Activated naive CD4-positive, alpha-beta T cell treated with anti-CD3 and anti-CD28 coated beads, Interleukin-2, amount 50 U/mL, for 72 hours (primary cell): ENCODE data around the gene UBE2B. TPM values are rescaled to one million over a fixed set of nuclear protein-coding genes. Genes with fewer than 3 reads are reported as not detected.
"Not testable (repeated sequence)": the region's sequence is repeated elsewhere in the genome, so short reads cannot be mapped to it uniquely, and the experiment has no call there.

Experiments used
- ATAC-seq, 2 donors: fragments of 150-1000 bp; cut with Tn5 transposase; 2 replicates each; pipeline ENCODE4 v1.10.0; 2021; ENCODE audit warnings: mild to moderate bottlenecking in 2 of 2, moderate library complexity in 2 of 2
- DNase-seq, 2 donors: peaks; one replicate each; pipeline ENCODE4 v3.0.0; 2021 to 2022; ENCODE audit warnings: low spot score in 2 of 2
- H3K27ac Mint-ChIP-seq, 2 donors: one replicate each; pipeline ENCODE4 v1.8.0; 2022; ENCODE audit warnings: mild to moderate bottlenecking in 2 of 2, mixed read lengths in 2 of 2
- H3K36me3 Mint-ChIP-seq, 2 donors: one replicate each; pipeline ENCODE4 v1.8.0; 2022; ENCODE audit warnings: mixed read lengths in 2 of 2
- H3K9me3 Mint-ChIP-seq, 2 donors: one replicate each; pipeline ENCODE4 v1.8.0; 2022; ENCODE audit warnings: mixed read lengths in 2 of 2
- total RNA-seq, 2 donors: library from RNA; stranded (reverse); gene quantifications; one replicate each; pipeline ENCODE4 v1.2.3, GENCODE V29; 2022

The UBE2B gene
- total RNA-seq = 100 to 1,000 TPM in 1 of 2 donors, 10 to 100 TPM in 1; 93.3 to 125 TPM

- H3K36me3 Mint-ChIP-seq = peaks cover 20 to 52% of the 10 kb centered on the region in 2 donors
- no peaks in the 10 kb centered on the region for H3K9me3 Mint-ChIP-seq
- peak within 1 kb of the TSS; percentile 99 to 100 for H3K27ac Mint-ChIP-seq
- peak; percentile 71 to 82 for ATAC-seq
- DNase-seq = peak; percentile 93 to 95
Measured at GRCh38 chr5:134370871-134371833, at the start of gene UBE2B. UBE2B (plus strand) TSS chr5:134371569; CDS start chr5:134371596, 27 bp downstream.

GRCh38 chr5:134327327-134327726 is 44.0 kb upstream of the UBE2B start:
- peaks cover 13 to 22% of the 10 kb centered on the region in 2 donors for H3K36me3 Mint-ChIP-seq
- no peak for DNase-seq
- no peak overlapping the region for H3K27ac Mint-ChIP-seq
- ATAC-seq = no peak
- H3K9me3 Mint-ChIP-seq = peaks cover 7 to 8% of the 10 kb centered on the region in 2 donors

GRCh38 chr5:134328619-134329018 is 42.8 kb upstream of the UBE2B start:
- no peak for DNase-seq
- ATAC-seq = no peak
- H3K27ac Mint-ChIP-seq = no peak overlapping the region
- peaks cover 22% of the 10 kb centered on the region in 2 donors for H3K36me3 Mint-ChIP-seq
- H3K9me3 Mint-ChIP-seq = peaks cover 7 to 16% of the 10 kb centered on the region in 2 donors

- Mint-ChIP-seq H3K9me3 (peaks cover 12 to 28% of the 10 kb centered on the region in 2 donors), H3K36me3 (peaks cover 11 to 18% of the 10 kb centered on the region in 2 donors)
- H3K27ac Mint-ChIP-seq, ATAC-seq, DNase-seq: not testable (repeated sequence)
Measured at GRCh38 chr5:134336833-134337232, 34.5 kb upstream of the UBE2B start.

- not testable (repeated sequence) for DNase-seq, H3K9me3 Mint-ChIP-seq, ATAC-seq, H3K36me3 Mint-ChIP-seq
- H3K27ac Mint-ChIP-seq = peak overlapping the region in 1 of 2 donors; percentile 24
Measured at GRCh38 chr5:134343500-134343899, 27.9 kb upstream of the UBE2B start.

GRCh38 chr5:134345476-134345875 is 25.9 kb upstream of the UBE2B start:
- DNase-seq, ATAC-seq, H3K9me3 Mint-ChIP-seq, H3K27ac Mint-ChIP-seq, H3K36me3 Mint-ChIP-seq: not testable (repeated sequence)

- ATAC-seq (no peak), DNase-seq (no peak)
- no peak overlapping the region for H3K27ac Mint-ChIP-seq
- no peaks in the 10 kb centered on the region for H3K36me3 Mint-ChIP-seq
- no peaks in the 10 kb centered on the region for H3K9me3 Mint-ChIP-seq
Measured at GRCh38 chr5:134345996-134346395, 25.4 kb upstream of the UBE2B start.

- H3K27ac Mint-ChIP-seq = no peak overlapping the region
- H3K36me3 Mint-ChIP-seq = no peaks in the 10 kb centered on the region
- ATAC-seq (no peak), DNase-seq (no peak)
- no peaks in the 10 kb centered on the region for H3K9me3 Mint-ChIP-seq
Measured at GRCh38 chr5:134349463-134349862, 21.9 kb upstream of the UBE2B start.

GRCh38 chr5:134355681-134356080 is 15.7 kb upstream of the UBE2B start:
- H3K9me3 Mint-ChIP-seq = no peaks in the 10 kb centered on the region
- H3K36me3 Mint-ChIP-seq = no peaks in the 10 kb centered on the region
- DNase-seq (no peak), ATAC-seq (no peak)
- H3K27ac Mint-ChIP-seq = no peak overlapping the region

GRCh38 chr5:134365604-134366003 is 5.8 kb upstream of the UBE2B start:
- H3K27ac Mint-ChIP-seq = no peak overlapping the region
- no peak for ATAC-seq
- no peak for DNase-seq
- H3K36me3 Mint-ChIP-seq = peaks cover 8 to 25% of the 10 kb centered on the region in 2 donors
- no peaks in the 10 kb centered on the region for H3K9me3 Mint-ChIP-seq

- no peaks in the 10 kb centered on the region for H3K9me3 Mint-ChIP-seq
- ATAC-seq = peak; percentile 8 to 39
- peak overlapping the region; percentile 99 to 100 for H3K27ac Mint-ChIP-seq
- no peak for DNase-seq
- peaks cover 20 to 47% of the 10 kb centered on the region in 2 donors for H3K36me3 Mint-ChIP-seq
Measured at GRCh38 chr5:134370311-134370870, 978 bp upstream of the UBE2B start.

GRCh38 chr5:134371834-134372340 is 518 bp downstream of the UBE2B start:
- ATAC-seq = peak in 1 of 2 donors; percentile 11
- Mint-ChIP-seq H3K9me3 (no peaks in the 10 kb centered on the region), H3K36me3 (peaks cover 17 to 50% of the 10 kb centered on the region in 2 donors)

GRCh38 chr5:134373633-134374032 is 2.3 kb downstream of the UBE2B start:
- not testable (repeated sequence) for ATAC-seq, H3K27ac Mint-ChIP-seq, H3K9me3 Mint-ChIP-seq, DNase-seq
- H3K36me3 Mint-ChIP-seq = peaks cover 23 to 45% of the 10 kb centered on the region in 2 donors

More at GRCh38 chr5:134371834-134372340, 518 bp downstream of the UBE2B start:
- peak overlapping the region; percentile 99 to 100 for H3K27ac Mint-ChIP-seq
- DNase-seq = peak; percentile 53 to 66

GRCh38 chr5:134374232-134374631 is 2.9 kb downstream of the UBE2B start:
- peaks cover 24 to 51% of the 10 kb centered on the region in 2 donors for H3K36me3 Mint-ChIP-seq

GRCh38 chr5:134380346-134380745 is 9.0 kb downstream of the UBE2B start:
- no peak for ATAC-seq
- Mint-ChIP-seq H3K27ac (peak overlapping the region in 1 of 2 donors; percentile 77), H3K9me3 (no peaks in the 10 kb centered on the region), H3K36me3 (peaks cover 17 to 37% of the 10 kb centered on the region in 2 donors)
- no peak for DNase-seq

More at GRCh38 chr5:134374232-134374631, 2.9 kb downstream of the UBE2B start:
- no peaks in the 10 kb centered on the region for H3K9me3 Mint-ChIP-seq
- peak overlapping the region in 1 of 2 donors; percentile 7 for H3K27ac Mint-ChIP-seq
- DNase-seq (no peak), ATAC-seq (no peak)

- H3K9me3 Mint-ChIP-seq, DNase-seq, ATAC-seq, H3K27ac Mint-ChIP-seq: not testable (repeated sequence)
- peaks cover 16 to 26% of the 10 kb centered on the region in 2 donors for H3K36me3 Mint-ChIP-seq
Measured at GRCh38 chr5:134382204-134382603, 10.8 kb downstream of the UBE2B start.
